ENCODE results near the gene SPATS2L. TPM values are rescaled to one million over a fixed set of nuclear protein-coding genes. Genes with fewer than 3 reads are reported as not detected.

The SPATS2L gene
- total RNA-seq, 1 experiment from 2014 or later: 154 TPM

DNA sequence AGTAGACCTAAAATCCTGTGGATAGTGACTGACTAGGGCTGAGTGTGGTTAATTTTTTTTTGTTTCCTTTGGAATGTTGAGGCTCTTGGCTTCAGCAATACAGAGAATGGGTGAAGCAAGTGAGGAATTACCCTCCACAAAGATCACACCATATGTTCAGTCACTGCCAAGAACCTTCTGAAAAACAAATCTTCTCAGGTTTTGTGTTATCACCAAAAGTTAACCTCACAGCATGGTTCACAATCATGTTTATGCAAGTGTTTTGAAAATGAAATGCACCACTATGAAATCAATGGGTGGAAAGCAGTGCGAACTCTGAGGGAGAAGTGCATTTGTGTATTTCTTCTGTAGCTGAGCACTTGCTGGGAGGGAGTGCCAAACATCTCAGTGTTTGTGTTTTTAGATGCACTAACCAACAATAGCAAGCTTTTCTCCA lies 44.4 kb downstream of the SPATS2L start:
- DNase-seq (ENCODE audit: low spot score): no peak

- DNase-seq (ENCODE audit: low spot score): no peak
Measured at GRCh38 chr2:200351815-200352214, 45.3 kb downstream of the SPATS2L start.

GRCh38 chr2:200352636-200353035 lies 46.1 kb downstream of the SPATS2L start:
- DNase-seq (ENCODE audit: low spot score): peak; percentile 46

GRCh38 chr2:200353120-200353519 lies 46.6 kb downstream of the SPATS2L start:
- DNase-seq (ENCODE audit: low spot score): no peak

- DNase-seq (ENCODE audit: low spot score): no peak
Measured at GRCh38 chr2:200353874-200354273, 47.4 kb downstream of the SPATS2L start.

DNA sequence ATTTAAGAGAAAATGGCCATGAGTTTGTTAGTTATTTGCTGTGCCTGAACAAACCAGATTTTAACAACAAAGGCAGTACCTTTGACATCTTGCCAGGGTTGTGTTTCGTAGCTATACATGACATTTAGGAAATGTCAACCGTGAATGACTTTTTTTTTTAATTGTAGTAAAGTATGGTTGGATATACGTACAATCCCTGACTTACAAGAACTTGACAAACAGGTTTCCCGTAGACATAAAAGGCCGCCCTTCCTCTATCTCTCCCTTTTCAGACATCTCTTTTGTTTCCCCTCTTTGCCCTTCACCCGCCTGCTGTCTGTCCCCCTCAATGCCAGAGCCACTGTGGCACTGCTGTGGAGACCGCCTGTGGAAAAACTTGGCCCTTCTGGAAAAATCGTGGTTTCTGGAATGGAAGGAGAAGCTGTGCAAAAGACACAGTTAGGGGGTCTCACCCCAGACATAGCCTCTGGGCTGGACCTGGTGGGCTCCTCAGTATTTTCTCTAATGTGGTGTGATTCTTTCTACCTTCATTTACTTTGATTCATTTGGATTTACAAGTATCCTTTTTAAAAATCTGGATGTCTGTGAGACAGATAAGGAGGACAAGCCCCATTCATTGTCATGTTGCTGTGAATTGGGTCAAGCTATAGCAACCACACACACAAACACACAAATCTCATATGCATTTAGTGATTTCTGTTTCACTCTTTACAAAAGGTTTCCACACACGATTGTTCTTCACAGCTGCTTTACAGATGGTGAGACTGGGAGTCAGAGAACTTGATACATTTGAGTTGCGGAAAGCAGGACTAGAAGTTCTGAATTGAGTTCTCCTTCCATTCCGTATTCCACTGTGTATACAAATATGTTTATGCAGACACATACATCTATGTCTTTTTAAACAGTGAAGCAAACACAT lies 48.6 kb downstream of the SPATS2L start:
- no peak for DNase-seq (ENCODE audit: low spot score)

- no peak for DNase-seq (ENCODE audit: low spot score)
Measured at GRCh38 chr2:200356321-200356720, 49.8 kb downstream of the SPATS2L start.

DNA sequence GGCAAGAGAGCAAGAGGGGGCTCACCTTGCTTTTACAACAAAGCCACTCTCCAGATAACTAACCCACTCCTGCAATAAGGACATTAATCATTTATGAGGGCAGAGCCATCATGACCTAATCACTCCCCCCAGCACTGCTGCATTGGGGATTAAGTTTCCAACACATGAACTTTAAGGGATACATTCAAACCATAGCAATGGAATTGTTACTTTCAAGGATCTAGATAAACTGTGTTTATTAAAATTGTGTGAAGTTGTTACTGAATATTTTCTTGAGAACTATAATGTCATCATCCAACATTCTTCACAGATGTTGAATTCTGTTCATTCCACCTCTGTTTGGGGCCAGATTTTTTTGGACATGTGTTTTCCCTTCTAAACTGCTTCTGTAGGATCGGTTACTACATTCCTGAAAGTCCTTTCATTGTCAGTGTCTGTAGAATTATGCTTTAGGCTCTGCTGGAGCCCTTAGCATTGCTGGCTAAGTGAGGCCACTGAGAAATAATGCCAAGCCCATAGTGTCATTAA lies 50.4 kb downstream of the SPATS2L start:
- no peak for DNase-seq (ENCODE audit: low spot score)

- DNase-seq (ENCODE audit: low spot score): no peak
Measured at GRCh38 chr2:200357845-200358244, 51.4 kb downstream of the SPATS2L start.

DNA sequence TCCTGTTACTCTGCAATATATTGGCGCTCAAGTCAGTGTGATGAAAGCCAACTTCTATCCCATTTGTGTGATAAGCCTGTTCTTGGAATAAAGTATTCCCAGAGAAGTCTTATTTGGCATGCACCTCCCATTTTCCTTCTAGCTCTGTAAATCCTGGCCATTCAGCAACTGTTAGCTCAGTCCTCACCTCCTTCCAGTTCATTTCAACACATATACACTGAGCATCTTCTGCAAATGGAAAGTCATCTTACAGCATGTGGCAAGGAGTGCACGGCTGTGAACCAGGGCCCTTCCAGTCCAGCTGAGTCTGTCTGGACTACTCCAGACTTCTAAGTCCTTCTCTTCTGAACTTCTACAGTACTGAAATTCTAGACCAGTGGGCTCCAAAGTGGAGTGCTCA lies 53.1 kb downstream of the SPATS2L start:
- no peak for DNase-seq (ENCODE audit: low spot score)

DNA sequence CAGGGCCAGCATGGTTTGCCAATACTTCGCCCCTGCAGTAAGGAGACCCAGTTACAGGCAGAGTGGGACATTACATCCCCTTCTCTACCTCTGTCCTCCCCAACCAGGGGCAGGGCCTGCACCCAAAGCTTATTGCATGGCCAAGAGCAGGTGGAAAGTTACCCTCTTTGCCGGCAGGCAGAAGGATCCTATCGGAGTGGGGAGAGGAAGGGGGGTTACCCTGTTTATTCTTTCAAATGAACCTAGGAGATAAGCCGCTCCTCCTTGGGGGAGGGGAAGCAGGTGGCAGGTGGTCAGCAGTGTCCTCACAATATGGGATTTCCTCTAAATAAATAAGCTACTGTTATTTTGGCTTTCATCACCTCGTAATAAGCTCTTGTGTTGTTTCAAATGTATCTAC lies 53.9 kb downstream of the SPATS2L start:
- no peak for DNase-seq (ENCODE audit: low spot score)

GRCh38 chr2:200362202-200362917 lies 55.9 kb downstream of the SPATS2L start:
- no peak for DNase-seq (ENCODE audit: low spot score)

DNA sequence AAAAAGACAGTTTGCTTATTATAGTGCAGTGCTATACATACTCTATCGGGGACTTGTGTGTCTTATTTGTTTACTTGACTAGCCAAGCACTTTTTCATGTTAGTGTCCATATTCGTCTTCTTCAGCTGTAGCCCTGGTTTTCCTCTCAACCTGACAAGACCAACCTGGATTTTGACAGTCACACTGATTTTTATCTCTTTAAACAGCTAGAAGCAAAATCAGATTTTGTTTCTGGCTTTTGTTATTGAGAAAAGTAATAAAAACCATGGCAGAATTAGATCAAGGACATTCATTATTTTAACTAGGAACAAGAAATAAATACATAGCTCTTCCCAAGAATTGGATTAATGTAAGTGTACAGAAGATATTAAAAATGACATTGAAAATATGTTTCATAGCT lies 56.8 kb downstream of the SPATS2L start:
- DNase-seq (ENCODE audit: low spot score): no peak

DNA sequence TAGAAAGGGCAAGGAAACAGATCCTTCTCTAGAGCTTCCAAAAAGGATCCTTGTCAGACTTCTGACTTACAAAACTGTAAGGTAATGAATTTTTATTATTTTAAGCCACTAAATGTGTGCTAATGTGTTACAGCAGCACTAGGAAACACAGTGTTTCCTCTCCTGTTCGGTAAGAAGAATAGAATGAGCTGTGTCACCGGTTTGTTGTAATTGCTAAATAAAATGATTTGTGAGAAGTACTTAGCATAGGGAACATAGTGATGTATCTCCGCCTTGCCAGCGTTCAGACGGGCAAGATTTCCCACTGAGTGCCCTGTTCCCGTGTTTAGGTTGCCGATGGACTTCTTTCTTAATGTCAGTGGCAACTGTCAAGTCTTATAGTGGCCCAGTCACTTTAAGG lies 57.6 kb downstream of the SPATS2L start:
- no peak for DNase-seq (ENCODE audit: low spot score)

- no peak for DNase-seq (ENCODE audit: low spot score)
Measured at GRCh38 chr2:200364620-200365019, 58.1 kb downstream of the SPATS2L start.

- DNase-seq (ENCODE audit: low spot score): no peak
Measured at GRCh38 chr2:200365209-200365608, 58.7 kb downstream of the SPATS2L start.

GRCh38 chr2:200367155-200367554 lies 60.7 kb downstream of the SPATS2L start:
- no peak for DNase-seq (ENCODE audit: low spot score)

GRCh38 chr2:200369886-200370285 lies 63.4 kb downstream of the SPATS2L start:
- no peak for DNase-seq (ENCODE audit: low spot score)

DNA sequence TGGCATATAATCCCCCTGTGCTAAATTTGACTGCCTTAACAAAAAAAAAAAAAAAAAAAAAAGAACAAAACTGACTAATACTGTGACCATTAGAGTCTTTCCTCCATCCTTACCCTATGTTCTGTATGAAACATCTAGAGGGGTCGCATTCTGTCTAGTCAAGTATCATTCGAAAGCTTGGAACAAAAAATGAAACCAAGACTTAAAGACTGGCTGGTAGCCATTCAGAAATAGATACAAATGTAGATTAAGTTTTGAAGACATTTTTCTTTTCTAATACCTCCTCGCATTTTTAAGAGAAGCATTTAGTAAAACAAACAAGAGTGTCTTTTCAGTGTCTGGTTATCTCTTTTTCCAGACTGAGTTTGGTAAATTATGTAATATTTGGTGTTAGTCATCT lies 66.7 kb downstream of the SPATS2L start:
- DNase-seq (ENCODE audit: low spot score): no peak

GRCh38 chr2:200373973-200374416 lies 67.5 kb downstream of the SPATS2L start:
- DNase-seq (ENCODE audit: low spot score): no peak

DNA sequence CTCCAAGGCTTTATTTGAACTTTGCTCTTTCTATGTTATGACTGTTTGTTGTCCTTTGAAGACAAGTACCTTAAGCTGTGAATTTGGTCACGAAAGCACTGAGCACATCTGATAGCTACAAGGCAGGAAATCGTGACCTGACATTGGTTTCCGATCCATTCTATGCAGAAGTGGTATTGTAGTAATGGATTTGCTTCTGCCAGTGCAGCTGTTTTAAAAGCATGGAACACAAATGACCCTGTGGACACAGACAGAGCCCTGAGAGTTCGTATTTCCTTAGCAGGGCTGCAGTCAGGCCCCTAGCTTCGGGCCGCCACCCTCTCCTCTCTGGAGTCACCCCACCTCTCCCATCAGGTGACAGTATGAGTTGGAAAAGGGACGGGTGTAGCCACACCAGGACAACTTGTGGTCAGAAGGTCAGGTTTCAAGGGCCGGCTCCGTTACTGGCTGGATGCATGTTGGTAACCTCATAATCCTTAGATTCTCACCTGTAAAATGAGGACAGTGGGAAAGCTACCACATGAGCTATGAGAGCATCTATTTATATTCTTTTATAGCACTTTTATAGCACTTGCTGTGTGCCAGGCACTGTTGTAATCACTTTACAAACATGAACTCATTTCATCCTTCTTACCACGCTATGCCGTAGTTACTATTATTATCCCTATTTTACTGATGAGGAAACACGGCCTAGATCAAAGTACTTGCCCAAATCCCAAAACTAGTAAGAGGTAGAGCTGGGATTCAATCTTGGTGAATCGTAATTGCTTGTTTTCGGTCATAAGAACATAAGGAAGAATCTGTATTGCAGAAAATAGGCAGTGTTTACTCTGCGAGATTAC lies 70.2 kb downstream of the SPATS2L start:
- peak; percentile 45 for DNase-seq (ENCODE audit: low spot score)

Measured in A172 (cell line).